PC-3 (cell line): ENCODE results near the gene NHLRC2.

Experiments used
- EZH2 ChIP-seq: fragments of 300-600 bp; sonication (generic); IDR thresholded peaks from one replicate; pipeline ENCODE4 v1.6.1; 2017; ENCODE audit warnings: antibody characterized with exemption, mild to moderate bottlenecking, low read length; ENCODE audit not compliant: unreplicated experiment
- EZH2phosphoT487 ChIP-seq: fragments of 300-600 bp; sonication (generic); IDR thresholded peaks from 2 replicates; pipeline ENCODE4 v1.6.1; 2018; ENCODE audit warnings: mild to moderate bottlenecking, antibody characterized with exemption, low read length, borderline replicate concordance
- TF ChIP-seq, protein P1 (sequence below): fragments of 300-600 bp; sonication (generic); conservative IDR thresholded peaks from 2 replicates; pipeline ENCODE4 v1.5.1; 2017; ENCODE audit warnings: antibody characterized with exemption, low read depth, mild to moderate bottlenecking, low read length

GRCh38 chr10:113908236-113908635 is 53.8 kb downstream of the NHLRC2 start:
- TF ChIP-seq, protein P1, sequence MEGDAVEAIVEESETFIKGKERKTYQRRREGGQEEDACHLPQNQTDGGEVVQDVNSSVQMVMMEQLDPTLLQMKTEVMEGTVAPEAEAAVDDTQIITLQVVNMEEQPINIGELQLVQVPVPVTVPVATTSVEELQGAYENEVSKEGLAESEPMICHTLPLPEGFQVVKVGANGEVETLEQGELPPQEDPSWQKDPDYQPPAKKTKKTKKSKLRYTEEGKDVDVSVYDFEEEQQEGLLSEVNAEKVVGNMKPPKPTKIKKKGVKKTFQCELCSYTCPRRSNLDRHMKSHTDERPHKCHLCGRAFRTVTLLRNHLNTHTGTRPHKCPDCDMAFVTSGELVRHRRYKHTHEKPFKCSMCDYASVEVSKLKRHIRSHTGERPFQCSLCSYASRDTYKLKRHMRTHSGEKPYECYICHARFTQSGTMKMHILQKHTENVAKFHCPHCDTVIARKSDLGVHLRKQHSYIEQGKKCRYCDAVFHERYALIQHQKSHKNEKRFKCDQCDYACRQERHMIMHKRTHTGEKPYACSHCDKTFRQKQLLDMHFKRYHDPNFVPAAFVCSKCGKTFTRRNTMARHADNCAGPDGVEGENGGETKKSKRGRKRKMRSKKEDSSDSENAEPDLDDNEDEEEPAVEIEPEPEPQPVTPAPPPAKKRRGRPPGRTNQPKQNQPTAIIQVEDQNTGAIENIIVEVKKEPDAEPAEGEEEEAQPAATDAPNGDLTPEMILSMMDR: no peak
- TF ChIP-seq EZH2phosphoT487 (no peak), EZH2 (no peak)
